ENCODE results near the gene PPDPF.

- TF ChIP-seq, protein P1, sequence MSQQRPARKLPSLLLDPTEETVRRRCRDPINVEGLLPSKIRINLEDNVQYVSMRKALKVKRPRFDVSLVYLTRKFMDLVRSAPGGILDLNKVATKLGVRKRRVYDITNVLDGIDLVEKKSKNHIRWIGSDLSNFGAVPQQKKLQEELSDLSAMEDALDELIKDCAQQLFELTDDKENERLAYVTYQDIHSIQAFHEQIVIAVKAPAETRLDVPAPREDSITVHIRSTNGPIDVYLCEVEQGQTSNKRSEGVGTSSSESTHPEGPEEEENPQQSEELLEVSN (IDR thresholded peaks at IDR 0.05): no peak
- TF ChIP-seq EZH2 (IDR thresholded peaks at IDR 0.05; ENCODE audit: low read depth, low read length, severe bottlenecking) (no peak), POLR2A (IDR thresholded peaks at IDR 0.05; ENCODE audit: control extremely low read depth in 1 of 2, low read depth in 2 of 2, low read length in 2 of 2) (no peak)
Measured at GRCh38 chr20:63560856-63561609, 40.5 kb downstream of the PPDPF start.

Data from H1 (cell line).